ENCODE data around the gene INS.
"Not testable (repeated sequence)": the region's sequence is repeated elsewhere in the genome, so short reads cannot be mapped to it uniquely, and the experiment has no call there.

The INS gene

DNA sequence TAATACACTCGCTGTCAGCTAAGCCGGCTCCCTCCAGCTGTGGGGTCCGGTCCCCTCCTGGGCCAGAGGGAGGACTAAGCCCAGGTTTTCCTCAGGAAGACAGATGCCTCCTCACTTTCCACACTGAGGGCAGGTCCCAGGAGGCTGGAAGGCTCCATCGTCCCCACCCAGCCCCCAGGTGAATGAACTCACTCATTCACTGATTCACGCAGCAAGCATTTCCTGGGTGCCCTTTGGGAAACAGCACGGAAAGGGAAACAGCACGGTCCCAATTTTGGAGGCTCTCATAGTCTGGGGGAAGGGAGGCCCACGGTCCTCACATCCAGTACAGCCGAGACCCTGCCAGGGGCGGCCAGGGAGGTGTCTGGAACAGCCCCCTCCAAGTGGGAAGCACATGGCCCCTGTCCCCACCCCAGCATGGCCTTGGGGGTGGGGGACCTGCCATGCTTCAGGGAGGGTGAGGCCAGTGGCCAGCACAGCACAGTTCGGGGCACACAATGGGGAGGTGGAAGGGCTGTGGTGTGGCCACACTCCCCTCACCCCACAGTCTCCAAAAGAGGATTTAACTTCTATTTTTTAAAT, 19.9 kb upstream of the INS start:
- DNase-seq, result no peak

DNA sequence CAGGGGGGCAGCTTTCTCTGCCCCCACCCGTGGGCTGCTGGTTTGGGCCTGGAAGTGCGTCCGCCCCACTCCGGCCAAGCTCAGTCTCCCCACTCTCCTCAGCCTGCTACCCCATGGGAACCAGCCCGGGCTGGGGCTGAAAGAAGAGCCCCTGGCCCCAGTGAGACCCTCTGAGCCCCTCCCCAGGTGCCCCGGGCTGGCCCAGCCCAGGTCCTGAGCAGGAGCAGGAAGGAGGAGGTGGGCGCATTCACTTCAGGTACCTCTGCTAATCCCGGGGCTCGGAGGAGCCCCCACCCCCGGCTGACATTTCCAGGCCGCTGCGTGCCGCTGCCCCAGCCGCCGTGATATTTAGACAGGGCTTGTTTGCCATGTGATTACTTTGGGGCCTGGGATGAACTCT, 19.3 kb upstream of the INS start:
- no peak for DNase-seq

DNA sequence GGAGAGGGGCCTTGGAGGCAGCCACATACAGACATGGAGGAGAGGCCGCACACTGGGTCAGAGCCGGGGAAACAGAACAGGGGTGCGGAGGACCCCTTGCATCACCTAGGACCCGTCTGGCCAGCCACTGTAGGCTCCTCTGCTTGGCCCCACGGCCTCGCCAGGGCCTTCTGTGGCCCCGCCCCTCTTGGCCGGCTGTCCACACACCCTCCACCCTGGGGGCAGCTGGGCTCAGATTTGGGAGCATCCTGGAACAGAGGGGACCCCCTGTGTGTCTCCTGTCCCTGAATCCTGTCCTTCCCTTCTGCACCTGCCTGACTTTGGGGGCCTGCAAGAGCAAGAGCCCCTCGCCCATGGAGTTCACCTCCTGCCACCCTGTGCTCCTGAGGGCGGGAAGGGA, 18.5 kb upstream of the INS start:
- DNase-seq, result no peak

DNA sequence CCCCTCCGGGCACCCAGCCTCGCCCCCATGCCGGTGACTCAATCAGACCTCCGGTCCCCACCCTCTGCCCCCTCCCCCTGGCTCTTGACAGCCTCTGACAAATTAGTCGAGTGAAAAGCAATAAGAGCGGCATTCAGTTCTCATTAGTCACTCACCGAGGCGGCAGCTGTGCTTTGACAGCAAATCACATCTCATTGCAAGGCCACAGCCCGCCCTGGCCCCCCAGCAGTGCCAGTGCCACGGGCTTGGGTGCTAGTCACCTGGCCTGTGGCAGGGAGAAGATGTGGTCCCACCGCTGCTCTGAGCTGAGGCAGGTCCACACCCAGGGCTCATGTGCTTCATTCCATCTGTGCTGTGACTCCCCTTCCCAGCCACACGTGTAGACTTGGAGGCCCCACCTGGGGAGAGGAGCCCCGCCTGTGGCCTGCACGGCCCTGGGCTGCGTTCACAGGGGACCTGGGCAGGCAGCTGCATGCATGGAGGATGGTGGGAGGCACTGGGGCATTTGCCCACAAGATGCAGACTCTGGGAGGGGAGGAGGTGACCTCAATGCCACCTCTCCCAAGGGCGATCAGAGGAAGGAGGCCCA, 18.0 kb upstream of the INS start:
- no peak for DNase-seq

DNA sequence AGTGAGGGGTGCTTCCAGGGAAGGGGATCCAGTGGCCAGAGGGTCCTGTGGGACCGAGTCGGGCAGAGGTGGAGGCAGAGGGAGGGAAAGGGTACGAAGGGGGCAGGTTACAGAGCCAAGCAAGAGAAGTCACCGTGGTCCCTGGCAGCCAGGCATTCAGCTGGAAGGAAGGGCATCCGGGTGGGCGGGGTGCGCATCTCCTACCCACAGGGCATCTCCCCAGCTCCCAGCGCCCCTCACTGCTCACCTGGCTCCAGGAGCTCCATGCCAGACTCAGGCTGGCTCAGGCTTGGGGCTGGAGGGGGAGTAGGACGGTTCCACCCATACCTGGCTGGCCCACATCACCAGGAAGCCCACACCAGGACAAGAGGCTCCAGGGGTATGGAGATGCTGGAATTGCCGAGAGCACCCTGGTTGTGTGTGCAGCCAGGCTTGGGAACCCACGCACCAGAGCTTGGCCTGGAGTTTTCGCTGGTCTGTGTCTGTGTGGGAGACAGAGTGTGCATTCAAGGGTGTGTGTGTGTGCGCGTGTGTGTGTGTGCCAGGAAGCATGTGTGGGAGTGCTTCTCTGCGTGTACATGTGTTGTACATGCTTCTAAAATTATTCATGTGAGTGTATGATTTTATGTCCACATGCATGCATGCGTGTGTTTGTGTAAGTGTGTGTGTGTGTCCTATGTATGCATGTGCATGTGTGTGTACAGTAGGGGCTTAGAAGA, 17.2 kb upstream of the INS start:
- not testable (repeated sequence) for DNase-seq

DNA sequence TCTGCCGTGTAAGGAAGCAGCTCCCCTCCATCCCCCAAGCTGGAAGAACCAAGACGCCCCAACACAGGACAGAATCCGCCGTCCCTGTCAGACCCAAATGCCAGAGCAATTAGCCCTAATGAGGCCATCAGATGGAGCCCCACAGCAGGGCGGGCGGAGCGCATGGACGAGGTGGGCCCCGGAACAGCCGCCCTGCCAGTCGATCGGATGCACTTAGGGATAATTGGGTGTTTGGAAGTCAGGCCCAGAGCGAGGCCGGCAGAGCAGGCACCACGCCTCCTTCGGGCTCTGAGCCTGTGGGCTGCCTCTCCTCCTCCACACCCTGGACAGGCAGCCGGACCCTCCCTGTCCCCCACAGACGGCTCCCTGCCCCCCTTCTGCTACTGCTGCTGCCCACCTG, 16.1 kb upstream of the INS start:
- no peak for DNase-seq

DNA sequence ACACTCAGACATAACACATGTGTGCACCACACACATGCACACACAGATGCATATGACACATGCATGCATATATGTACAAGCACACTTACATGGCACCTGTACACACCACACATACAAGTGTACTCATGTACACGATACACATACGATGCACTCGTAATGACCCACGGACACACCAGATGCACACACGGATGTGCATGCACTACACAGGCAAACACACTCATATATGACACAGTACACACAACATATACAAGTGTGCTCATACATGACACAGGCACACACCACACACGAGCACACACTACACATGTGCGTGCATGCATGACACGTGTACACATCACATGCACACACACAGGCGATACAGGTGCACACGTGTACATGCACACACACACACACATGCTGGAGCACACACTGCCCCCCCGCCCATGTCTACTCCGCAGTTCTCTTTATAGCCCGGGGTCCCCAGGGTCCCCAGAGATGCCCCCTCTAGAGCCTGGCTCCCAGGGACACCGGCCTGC, 15.4 kb upstream of the INS start:
- DNase-seq, result no peak

DNA sequence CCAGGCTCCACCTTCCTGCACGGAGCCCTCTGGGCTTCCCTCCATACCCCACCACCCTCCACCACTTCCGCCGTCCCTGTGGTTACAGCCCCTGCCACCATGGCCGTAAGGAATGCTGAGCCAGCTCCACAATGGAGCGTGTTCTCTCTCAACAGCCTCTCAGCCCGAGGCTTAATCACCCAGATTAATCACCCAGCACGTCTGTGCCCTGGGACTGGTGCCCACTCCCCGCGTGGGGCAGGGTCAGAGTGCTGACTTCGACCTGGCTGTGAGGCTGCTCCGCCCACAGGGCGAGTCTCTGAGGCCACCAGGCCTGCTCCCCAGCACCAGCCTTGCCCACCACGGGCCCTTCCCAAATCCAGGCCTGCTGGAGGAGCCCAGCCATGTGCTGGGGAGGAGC, 14.7 kb upstream of the INS start:
- no peak for DNase-seq

DNA sequence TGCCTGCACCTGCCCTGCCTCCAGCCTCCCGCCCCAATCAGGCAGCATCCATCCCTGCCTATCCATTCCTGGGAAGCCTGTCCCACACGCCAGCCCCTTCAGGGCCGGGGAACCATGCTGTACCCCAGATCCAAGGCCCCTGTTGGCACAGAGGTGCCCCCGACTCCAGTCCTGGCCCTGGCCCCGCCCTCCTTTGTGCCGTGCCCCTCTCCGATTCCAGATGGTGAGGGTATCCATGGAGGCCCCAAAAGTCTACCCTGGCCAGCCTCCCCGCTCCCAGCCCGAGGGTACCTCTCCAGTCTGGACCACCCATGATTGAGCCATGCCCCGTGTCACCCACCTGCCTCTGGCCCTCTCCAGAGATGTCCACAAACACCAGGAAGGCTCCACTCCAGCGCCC, 13.4 kb upstream of the INS start:
- no peak for DNase-seq

DNA sequence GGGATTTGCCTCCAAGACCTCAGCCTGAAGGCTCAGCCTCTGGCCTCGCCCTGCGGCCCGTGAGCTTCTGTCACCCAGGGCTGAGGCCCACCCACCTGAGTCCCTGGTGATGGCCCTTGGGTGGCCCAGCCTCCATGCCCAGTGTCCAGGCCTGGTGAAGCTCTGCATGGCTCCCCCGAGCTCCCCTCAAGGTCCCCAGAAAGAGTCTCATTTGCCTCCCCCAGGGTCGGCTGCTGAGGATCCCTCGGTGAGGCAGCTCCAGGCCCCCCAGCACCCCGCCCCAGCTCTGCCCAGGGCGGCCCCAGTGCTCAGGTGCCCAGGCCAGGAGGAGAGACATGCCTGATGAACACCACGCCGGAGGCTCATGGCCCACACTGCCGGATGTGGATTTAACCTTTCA, 12.8 kb upstream of the INS start:
- DNase-seq, result no peak

DNA sequence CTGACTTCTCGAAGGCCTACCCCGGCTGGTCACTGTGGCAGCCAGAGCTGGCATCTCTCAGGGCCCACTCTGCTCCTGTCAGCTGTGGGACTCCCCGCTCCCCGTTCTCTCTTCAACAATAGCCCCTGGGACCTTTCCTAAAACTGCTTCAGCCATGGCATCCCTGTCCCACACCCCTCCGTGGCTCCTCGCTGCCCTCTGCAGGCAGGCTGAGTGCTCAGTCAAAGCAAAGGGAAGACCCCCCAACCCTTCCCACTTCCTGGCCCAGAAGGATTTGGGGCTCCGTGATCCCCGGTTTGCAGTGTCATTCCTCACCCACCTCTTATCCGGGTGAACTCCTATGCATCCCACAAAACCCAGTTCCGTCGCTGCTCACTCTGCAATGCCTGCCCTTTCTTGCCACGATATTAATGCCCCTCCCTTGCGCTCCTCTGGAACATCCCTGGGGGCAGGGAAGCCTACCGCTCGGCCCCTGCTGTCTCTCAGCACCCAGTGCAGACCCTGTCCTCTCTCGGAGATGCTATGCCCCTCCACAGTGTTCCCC, 12.2 kb upstream of the INS start:
- peak in 1 of 3 donors; percentile 34 for DNase-seq

DNA sequence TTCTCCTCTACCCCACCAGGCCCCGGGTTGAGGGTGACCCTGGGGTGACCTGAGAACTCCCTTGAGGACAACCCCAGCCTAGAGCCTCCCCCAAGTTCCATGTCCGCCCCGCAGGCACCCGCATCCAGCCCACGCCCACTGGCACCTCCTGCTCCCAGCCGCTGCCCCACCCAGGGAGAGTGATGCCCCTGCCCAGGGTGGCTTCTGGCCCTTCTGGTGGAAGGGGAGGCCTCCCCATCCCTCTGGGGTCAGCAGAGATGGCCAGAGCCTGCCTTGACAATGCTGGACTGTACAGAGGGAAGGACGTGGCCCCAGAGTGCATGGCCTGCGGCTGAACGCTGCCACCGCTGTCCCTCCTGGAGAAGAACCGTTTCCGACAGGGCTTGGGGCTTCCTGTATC, 11.7 kb upstream of the INS start:
- DNase-seq, result no peak

DNA sequence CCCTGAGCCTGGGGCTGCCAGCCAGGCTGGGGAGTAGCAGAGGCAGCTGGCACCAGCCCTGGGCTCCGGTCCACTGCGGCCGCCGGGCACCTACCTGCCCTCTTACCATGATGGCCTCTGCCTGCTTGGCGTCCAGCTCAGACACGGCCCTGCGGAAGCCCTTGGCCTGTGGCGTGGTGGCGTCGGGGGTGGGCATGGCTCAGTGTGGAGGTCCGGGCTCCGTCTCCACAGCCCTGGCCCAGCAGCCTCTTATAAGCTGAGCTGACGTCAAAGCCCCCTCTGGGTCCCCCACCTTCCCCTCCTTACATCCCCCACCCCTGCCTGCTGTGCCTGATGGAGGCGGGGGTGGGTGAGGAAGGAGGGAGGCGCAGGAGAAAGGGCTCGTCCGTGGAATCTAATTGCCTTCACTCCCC, 10.6 kb upstream of the INS start, which contains the start of gene TH:
Gene TH, minus strand, starts transcription at position 225 of the 413 bp plus-strand sequence. Its CDS starts 29 bp downstream, at position 196.
- no peak for DNase-seq

DNA sequence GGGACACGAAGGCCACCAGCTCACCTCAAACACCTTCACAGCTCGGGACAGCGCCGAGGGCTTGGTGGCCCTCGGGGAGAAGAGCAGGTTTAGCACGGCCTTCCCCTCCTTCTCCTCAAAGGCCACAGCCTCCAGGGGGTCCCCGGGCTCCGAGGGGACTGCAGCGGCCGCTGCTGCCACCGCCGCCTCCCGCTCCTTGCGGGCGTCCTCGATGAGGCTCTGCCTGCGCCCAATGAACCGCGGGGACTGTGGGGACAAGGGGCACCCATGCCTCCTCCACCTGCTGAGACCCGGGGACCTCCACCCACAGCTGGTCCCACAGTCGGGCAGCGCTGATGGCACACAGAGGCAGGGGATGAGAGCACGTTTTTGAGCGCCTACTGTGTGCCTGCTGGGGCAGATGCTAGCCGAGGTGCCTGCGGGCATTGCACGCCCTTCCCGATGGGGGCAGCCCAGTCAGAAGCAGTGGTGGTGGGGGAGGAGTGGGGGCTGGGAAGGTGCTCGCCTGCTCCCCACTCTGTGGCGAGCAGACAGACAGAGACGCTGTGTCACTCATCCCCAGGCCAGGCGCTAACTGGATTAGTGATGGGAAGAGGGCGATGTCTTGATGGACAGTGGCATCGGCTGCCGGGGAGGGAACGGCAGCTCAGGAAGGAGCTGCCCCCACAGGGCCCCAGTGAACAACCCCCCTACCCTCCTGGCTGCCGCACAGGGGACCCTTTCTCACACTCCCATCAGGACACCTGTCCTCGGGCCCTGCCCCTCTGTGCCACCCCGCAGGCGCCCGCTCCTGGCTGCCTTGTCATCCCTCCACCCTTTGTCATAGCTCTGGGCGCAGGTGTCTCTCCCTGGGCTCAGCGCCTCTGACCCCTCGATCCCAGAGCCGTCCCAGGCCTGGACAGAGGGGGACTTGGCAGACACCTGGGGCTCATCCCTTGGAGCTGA, 8.9 kb upstream of the INS start:
- DNase-seq, result no peak

DNA sequence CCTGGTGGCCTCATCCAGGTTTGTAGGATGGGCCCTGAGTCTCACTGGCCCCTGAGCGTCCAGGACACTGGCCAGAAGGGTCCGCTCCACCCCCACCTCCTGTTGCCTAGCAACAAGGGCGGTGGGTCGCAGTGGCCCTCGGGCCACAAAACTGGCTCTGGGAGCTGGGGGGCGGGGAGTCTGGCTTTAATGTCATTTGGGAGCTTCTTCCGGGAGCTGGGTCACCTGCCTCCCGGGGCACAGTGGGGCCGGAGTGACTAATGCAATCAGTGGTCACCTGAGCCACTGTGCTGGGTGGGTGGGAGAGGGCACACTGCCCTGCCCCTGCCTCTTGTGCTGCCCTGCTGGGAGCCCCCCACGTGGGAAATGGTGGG, 8.0 kb upstream of the INS start:
- DNase-seq, result no peak

DNA sequence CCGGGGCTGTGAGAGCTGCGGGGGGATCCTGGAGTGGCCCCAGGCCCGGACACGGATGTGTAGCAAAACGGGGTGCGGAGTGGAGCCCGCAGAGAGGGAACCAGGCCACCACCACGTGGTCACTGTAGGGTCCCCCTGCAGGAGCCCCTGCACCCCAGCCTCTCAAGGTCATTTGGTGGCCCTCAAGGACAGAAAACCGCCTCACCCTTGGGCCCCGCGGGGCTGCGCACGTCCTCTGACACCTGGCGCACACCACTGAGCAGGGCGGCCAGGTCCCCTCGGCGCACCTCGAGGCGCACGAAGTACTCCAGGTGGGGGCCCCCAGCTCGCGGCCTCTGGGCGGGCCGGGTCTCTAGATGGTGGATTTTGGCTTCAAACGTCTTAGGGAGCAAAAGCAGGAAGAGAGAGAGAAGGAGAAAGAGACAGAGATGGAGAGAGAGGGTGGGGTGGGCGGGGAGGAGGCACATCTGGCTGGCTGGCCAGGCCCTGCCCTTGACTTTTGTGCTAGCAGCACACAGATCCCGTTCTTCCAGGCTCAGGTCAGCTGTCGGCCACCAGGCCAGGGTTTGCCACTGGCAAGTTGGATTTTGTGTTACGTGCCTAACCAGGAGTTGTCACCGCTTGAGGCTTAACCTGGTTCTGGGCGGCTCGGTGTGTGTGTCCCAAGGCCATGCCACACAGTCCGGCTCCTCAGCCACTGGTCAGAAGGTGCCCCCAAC, 7.4 kb upstream of the INS start:
- no peak for DNase-seq

DNA sequence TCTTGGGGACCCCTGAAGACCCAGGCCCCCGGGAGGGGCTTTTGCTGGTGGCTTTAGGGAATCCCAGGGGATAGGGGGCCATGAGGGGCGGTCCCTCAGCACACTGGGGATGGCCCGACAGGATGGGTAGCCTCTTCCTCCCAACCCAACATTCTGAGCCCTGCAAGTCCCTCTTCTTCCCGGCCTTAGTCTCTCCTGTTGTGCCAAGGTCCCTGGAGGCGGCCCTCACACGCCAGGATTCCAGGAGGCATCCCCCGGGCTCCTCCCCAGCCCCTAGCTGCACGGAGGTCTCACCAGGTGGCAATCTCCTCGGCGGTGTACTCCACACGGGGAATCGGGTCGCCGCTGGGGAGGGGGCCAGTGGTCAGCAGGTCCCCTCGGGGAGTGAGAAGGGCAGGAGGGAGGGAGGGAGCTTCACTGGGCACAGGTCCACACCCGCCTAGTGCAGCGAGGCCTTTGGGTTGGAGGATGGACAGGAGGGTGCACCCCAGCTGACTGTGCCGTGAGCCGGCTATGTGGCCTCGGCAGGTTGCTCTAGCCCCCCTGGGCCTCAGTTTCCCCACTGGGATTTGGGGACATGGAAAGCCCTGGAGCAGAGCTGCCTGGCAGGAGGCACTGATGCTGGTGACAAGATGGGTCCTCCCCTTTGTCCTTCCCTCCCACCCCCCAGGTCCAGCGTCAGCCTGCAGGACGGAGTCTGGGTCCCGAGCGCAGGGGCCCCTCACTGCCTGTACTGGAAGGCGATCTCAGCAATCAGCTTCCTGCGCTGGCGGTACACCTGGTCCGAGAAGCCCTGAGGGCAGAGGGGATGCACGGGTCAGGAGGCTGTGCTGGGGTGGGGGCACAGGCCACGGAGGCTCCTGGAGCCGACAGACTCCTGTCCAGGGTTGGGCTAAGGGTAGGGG, 6.4 kb upstream of the INS start:
- DNase-seq, result no peak

DNA sequence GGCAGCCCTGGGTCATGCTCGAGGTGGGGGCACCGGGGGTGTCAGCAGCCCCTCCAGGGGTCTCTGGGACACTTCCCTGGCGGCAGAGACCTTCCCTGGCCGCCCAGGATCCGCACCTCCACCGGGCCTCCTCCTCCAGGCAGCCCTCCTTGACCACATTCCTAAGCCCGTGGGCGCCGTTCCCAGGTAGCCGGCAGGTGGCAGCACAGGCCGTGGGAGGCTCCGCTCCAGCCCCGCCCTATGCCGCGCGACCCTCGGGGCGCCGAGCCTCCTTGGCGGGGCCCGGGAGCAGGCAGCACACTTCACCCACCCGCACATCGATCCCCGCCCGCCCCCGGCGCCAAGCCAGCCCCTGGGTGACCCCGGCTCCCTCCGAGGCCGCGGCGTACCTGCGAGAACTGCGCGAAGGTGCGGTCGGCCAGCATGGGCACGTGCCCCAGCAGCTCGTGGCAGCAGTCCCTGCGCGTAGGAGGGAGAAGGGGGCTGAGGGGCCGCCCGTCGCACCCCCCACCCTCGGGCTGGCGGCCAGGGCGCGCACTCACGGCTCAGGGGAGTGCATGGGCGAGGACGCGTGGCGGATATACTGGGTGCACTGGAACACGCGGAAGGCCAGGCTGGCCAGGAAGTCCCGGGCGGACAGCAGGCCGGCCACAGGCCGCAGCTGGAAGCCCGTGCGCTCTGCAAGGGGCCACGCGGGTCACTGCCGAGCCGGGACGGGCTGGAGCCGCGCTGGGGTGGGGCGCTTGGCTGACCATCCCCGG, 5.3 kb upstream of the INS start:
- peak; percentile 24 to 46 (median 29) for DNase-seq

DNA sequence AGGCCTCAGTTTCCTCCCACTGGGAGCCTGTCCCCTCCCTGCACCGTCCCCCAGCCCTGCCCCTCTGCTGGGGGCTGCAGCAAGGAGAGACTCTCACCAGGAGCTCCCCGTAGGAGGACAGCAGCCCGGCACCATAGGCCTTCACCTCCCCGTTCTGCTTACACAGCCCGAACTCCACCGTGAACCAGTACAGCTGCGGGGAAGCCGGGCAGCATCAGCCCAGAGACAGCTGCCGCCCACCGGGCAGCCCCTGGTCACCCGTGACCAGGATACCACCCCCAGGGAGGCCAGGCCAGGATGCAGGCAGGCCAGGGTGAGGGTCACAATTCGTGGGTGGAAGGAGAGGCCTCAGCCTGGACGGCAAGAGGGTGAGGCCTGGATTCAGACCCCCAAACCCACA, 4.6 kb upstream of the INS start:
- DNase-seq, result no peak

DNA sequence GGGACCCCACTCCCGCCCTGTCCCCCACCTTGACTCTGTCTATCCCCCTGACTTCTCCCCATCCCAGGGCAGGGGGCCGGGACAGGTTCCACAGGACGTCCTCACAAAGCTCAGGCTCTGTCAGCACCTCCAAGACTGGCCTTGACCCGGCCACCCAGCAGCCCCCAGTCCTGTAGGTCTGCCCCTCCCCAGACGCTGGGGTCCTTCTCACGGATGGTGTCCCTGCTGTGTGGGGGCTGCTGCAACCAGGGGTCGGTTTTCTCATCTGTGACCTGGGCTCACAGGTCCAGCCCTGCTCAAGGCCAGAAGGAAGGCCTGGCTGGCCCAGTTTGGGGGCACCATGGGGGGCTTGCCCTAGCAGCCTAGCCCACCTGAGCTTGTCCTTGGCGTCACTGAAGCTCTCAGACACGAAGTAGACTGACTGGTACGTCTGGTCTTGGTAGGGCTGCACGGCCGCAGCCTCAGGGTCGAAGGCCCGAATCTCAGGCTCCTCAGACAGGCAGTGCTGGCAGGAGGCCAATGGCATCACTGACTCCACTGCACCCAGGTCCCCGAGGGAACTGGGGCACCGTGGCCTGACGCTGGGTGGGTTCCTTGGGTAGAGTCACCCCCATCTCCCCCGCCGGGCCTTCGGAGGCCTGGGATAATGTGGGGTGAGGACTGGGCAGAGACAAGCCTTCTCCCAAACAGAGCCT, 4.0 kb upstream of the INS start:
- DNase-seq, result no peak
